Measurements from ENCODE around the gene RNASEL. TPM values are rescaled to one million over a fixed set of nuclear protein-coding genes. Genes with fewer than 3 reads are reported as not detected.

RNASEL gene
- total RNA-seq, 4 donors from 2014 or later: 6.4 to 14.6 (median 10.2) TPM

GRCh38 chr1:182631954-182632353, 42.9 kb upstream of the RNASEL start:
- no peak for TF ChIP-seq CTCF (IDR thresholded peaks at IDR 0.05; ENCODE audit: low read depth)

GRCh38 chr1:182631053-182631677, 42.1 kb upstream of the RNASEL start:
- TF ChIP-seq CTCF (IDR thresholded peaks at IDR 0.05; ENCODE audit: low read depth): no peak

GRCh38 chr1:182630586-182630985, 41.5 kb upstream of the RNASEL start:
- no peak for TF ChIP-seq CTCF (IDR thresholded peaks at IDR 0.05; ENCODE audit: low read depth)

- no peak for TF ChIP-seq CTCF (IDR thresholded peaks at IDR 0.05; ENCODE audit: low read depth)
Observed at GRCh38 chr1:182629499-182630096, 40.5 kb upstream of the RNASEL start.

- no peak for TF ChIP-seq CTCF (IDR thresholded peaks at IDR 0.05; ENCODE audit: low read depth)
Observed at GRCh38 chr1:182629080-182629479, 40.0 kb upstream of the RNASEL start.

GRCh38 chr1:182628657-182629056, 39.6 kb upstream of the RNASEL start:
- TF ChIP-seq CTCF (IDR thresholded peaks at IDR 0.05; ENCODE audit: low read depth): no peak

- no peak for TF ChIP-seq CTCF (IDR thresholded peaks at IDR 0.05; ENCODE audit: low read depth)
Observed at GRCh38 chr1:182627622-182628021, 38.6 kb upstream of the RNASEL start.
